ENCODE results near the gene SLCO3A1. TPM values are rescaled to one million over a fixed set of nuclear protein-coding genes. Genes with fewer than 3 reads are reported as not detected.
A peak's percentile ranks its signal among the peaks of the same experiment; 100 is the strongest.

Gene SLCO3A1
- total RNA-seq, 1 experiment from 2014 or later: not detected

DNA sequence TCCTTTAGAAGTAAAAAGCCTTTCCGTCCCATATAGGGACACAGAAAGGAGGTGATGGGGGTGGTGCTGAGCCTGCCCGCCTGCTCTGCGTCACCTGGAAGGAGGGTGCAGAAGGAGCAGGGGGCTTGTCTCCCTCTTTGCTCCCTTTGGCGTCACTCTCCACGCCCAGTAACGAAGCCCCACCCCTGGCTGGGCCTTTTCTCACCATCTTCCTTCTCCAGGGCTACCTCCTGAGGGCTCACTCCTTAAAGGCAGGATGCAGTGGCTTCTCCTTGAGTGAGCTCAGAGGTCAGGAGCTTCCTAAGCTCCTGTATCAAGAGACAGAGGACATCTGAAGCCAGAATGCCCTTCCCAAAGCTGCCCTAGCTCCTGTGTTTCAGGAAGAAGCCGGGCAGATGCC, 31.5 kb downstream of the SLCO3A1 start:
- TF ChIP-seq, protein P1, sequence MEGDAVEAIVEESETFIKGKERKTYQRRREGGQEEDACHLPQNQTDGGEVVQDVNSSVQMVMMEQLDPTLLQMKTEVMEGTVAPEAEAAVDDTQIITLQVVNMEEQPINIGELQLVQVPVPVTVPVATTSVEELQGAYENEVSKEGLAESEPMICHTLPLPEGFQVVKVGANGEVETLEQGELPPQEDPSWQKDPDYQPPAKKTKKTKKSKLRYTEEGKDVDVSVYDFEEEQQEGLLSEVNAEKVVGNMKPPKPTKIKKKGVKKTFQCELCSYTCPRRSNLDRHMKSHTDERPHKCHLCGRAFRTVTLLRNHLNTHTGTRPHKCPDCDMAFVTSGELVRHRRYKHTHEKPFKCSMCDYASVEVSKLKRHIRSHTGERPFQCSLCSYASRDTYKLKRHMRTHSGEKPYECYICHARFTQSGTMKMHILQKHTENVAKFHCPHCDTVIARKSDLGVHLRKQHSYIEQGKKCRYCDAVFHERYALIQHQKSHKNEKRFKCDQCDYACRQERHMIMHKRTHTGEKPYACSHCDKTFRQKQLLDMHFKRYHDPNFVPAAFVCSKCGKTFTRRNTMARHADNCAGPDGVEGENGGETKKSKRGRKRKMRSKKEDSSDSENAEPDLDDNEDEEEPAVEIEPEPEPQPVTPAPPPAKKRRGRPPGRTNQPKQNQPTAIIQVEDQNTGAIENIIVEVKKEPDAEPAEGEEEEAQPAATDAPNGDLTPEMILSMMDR (IDR thresholded peaks at IDR 0.05; ENCODE audit: insufficient read depth in 1 of 2, low read depth in 1 of 2, low read length in 1 of 2, severe bottlenecking in 1 of 2, unreplicated experiment in 1 of 2): no peak
- Mint-ChIP-seq H3K4me3 (ENCODE audit: unreplicated experiment) (no peak overlapping the region), H3K4me1 (ENCODE audit: low read depth, unreplicated experiment) (no peaks in the 10 kb centered on the region), H3K27me3 (ENCODE audit: insufficient read depth, unreplicated experiment) (peaks cover under 1% of the 10 kb centered on the region), H3K36me3 (ENCODE audit: insufficient read depth, unreplicated experiment) (no peaks in the 10 kb centered on the region), H3K9me3 (ENCODE audit: unreplicated experiment) (no peaks in the 10 kb centered on the region), H3K27ac (ENCODE audit: unreplicated experiment) (no peak overlapping the region)
- Histone ChIP-seq H3K9me3 (no peaks in the 10 kb centered on the region), H3K36me3 (ENCODE audit: control insufficient read depth, insufficient read depth, low read length) (no peaks in the 10 kb centered on the region), H3K4me3 (ENCODE audit: low read depth, low read length) (no peak overlapping the region), H3K4me1 (no peaks in the 10 kb centered on the region), H3K27me3 (replicated peaks; ENCODE audit: control insufficient read depth, insufficient read depth, low read length) (peaks cover 1% of the 10 kb centered on the region; the same call in 1 of the 2 replicates)
- ChIA-PET POLR2A (no interaction called here), CTCF (no interaction called here)
- BruUV-seq (replicated peaks): no TSS peak
- intact Hi-C loops (cut with micrococcal nuclease; ENCODE audit: unreplicated experiment): no loop called here
- DNase-seq: no peak

DNA sequence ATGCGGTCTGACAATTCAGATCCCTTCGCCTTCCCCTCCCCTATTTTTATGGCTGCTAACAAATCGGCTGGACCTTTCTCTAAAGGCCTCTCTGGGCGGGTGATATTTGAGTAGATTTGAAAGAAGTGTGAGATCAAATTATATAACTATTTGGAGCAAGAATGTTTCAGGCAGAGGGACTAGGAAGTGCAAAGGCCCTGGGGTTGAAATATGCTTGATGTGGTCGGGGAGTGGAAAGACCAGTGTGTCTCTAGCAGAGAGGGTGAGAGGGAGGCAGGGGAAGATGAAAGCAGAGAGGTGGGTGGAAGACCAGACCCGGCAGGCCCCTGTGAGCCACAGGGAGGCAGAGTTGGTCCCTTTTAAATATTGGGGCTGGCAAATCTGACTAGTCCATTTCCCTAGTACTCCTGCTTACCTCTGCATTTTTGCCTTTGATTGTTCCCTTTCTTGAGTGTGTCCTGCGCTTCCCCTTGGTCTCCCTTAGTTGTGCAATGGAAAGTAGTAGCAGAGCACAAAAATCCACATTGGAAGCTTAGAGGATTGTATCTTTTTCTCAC, 32.3 kb downstream of the SLCO3A1 start:
- no peaks in the 10 kb centered on the region for H3K9me3 ChIP-seq
- Mint-ChIP-seq H3K36me3 (ENCODE audit: insufficient read depth, unreplicated experiment) (no peaks in the 10 kb centered on the region), H3K27ac (ENCODE audit: unreplicated experiment) (no peak overlapping the region), H3K4me3 (ENCODE audit: unreplicated experiment) (no peak overlapping the region), H3K27me3 (ENCODE audit: insufficient read depth, unreplicated experiment) (no peaks in the 10 kb centered on the region), H3K9me3 (ENCODE audit: unreplicated experiment) (no peaks in the 10 kb centered on the region), H3K4me1 (ENCODE audit: low read depth, unreplicated experiment) (no peaks in the 10 kb centered on the region)
- H3K4me3 ChIP-seq (ENCODE audit: low read depth, low read length): no peak overlapping the region
- no peak for DNase-seq
- no peaks in the 10 kb centered on the region for H3K4me1 ChIP-seq
- ChIA-PET POLR2A (no interaction called here), CTCF (no interaction called here)
- TF ChIP-seq, protein P1 (IDR thresholded peaks at IDR 0.05; ENCODE audit: insufficient read depth in 1 of 2, low read depth in 1 of 2, low read length in 1 of 2, severe bottlenecking in 1 of 2, unreplicated experiment in 1 of 2): peak in 1 of 2 experiments; percentile 35
- no peaks in the 10 kb centered on the region for H3K36me3 ChIP-seq (ENCODE audit: control insufficient read depth, insufficient read depth, low read length)
- intact Hi-C loops (cut with micrococcal nuclease; ENCODE audit: unreplicated experiment): loop anchor here (1.0 kb wide), 1 partner anchor 192 kb away; no protein-coding TSS in a partner anchor
- BruUV-seq (replicated peaks): no TSS peak
- peaks cover 1% of the 10 kb centered on the region; the same call in 1 of the 2 replicates for H3K27me3 ChIP-seq (replicated peaks; ENCODE audit: control insufficient read depth, insufficient read depth, low read length)

DNA sequence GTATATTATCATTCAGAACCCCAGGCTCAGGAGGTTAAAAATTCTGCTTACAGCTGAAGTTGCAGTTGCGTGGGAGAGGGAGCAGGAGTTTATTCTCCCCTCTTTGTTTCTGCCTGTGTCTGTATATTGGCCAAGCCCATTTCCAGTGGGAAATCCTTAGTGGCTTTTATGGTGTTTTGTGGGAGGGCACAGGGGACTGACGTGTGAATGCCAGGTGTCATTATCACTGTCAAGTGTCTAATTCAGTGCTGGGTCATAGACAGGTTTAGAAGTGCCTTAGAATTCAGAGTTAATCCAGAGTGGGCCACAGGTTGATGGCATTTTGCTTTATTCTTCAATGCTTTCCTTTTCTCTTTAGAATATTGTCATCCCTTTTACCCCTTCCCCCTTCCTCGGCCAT, 33.4 kb downstream of the SLCO3A1 start:
- Histone ChIP-seq H3K4me1 (no peaks in the 10 kb centered on the region), H3K27me3 (replicated peaks; ENCODE audit: control insufficient read depth, insufficient read depth, low read length) (no peaks in the 10 kb centered on the region), H3K4me3 (ENCODE audit: low read depth, low read length) (no peak overlapping the region), H3K36me3 (ENCODE audit: control insufficient read depth, insufficient read depth, low read length) (no peaks in the 10 kb centered on the region), H3K9me3 (no peaks in the 10 kb centered on the region)
- no peak overlapping the region for H3K4me3 Mint-ChIP-seq (ENCODE audit: unreplicated experiment)
- BruUV-seq (replicated peaks): no TSS peak
- TF ChIP-seq, protein P1 (IDR thresholded peaks at IDR 0.05; ENCODE audit: insufficient read depth in 1 of 2, low read depth in 1 of 2, low read length in 1 of 2, severe bottlenecking in 1 of 2, unreplicated experiment in 1 of 2): no peak
- DNase-seq: no peak
- no peaks in the 10 kb centered on the region for H3K4me1 Mint-ChIP-seq (ENCODE audit: low read depth, unreplicated experiment)
- no peaks in the 10 kb centered on the region for H3K9me3 Mint-ChIP-seq (ENCODE audit: unreplicated experiment)
- ChIA-PET POLR2A (no interaction called here), CTCF (no interaction called here)
- H3K36me3 Mint-ChIP-seq (ENCODE audit: insufficient read depth, unreplicated experiment): no peaks in the 10 kb centered on the region
- no peak overlapping the region for H3K27ac Mint-ChIP-seq (ENCODE audit: unreplicated experiment)
- no peaks in the 10 kb centered on the region for H3K27me3 Mint-ChIP-seq (ENCODE audit: insufficient read depth, unreplicated experiment)
- intact Hi-C loops (cut with micrococcal nuclease; ENCODE audit: unreplicated experiment): loop anchor here (1.0 kb wide), 1 partner anchor 190 kb away; no protein-coding TSS in a partner anchor

Data from Caco-2 (cell line).